ES-I3 (cell line): ENCODE data around the gene OR4C16.

ENCODE experiments used
- H3K36me3 ChIP-seq: 2 replicates; pipeline ENCODE4 v1.6.1; 2013; ENCODE audit warnings: mild to moderate bottlenecking, low read length, control low read depth, moderate library complexity; ENCODE audit not compliant: insufficient read depth
- H3K4me1 ChIP-seq: 2 replicates; pipeline ENCODE4 v1.6.1; 2013; ENCODE audit warnings: mild to moderate bottlenecking, control low read depth, low read length; ENCODE audit not compliant: insufficient read depth
- H3K9ac ChIP-seq: 2 replicates; pipeline ENCODE4 v1.6.1; 2013; ENCODE audit warnings: low read depth, mild to moderate bottlenecking, low read length, moderate library complexity
- H3K9me3 ChIP-seq: 2 replicates; pipeline ENCODE4 v1.6.1; 2013; ENCODE audit warnings: mild to moderate bottlenecking, low read length, moderate library complexity; ENCODE audit not compliant: control insufficient read depth, insufficient read depth

Gene OR4C16, protein sequence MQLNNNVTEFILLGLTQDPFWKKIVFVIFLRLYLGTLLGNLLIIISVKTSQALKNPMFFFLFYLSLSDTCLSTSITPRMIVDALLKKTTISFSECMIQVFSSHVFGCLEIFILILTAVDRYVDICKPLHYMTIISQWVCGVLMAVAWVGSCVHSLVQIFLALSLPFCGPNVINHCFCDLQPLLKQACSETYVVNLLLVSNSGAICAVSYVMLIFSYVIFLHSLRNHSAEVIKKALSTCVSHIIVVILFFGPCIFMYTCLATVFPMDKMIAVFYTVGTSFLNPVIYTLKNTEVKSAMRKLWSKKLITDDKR

DNA sequence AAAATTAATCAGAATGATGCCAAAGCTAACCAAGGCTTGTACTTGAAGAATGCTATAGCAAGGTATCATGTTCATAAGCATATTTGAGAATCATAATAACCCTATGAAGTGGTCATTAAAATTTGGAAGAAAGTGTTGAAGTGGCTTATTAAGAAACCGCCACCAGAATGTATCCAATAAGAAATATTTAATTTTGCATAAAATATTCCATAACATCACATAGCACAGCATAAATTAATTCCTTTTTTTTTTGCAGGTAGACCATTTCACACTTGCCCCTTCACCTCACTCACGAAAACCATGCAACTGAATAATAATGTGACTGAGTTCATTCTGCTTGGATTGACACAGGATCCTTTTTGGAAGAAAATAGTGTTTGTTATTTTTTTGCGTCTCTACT is at the start of gene OR4C16:
Gene OR4C16 (plus strand): TSS at position 301 of the 400 bp plus-strand sequence. CDS start 0 bp downstream, at position 301.
- H3K9me3 ChIP-seq, result peaks cover 8% of the 10 kb centered on the region; the same call in 1 of the 2 replicates

DNA sequence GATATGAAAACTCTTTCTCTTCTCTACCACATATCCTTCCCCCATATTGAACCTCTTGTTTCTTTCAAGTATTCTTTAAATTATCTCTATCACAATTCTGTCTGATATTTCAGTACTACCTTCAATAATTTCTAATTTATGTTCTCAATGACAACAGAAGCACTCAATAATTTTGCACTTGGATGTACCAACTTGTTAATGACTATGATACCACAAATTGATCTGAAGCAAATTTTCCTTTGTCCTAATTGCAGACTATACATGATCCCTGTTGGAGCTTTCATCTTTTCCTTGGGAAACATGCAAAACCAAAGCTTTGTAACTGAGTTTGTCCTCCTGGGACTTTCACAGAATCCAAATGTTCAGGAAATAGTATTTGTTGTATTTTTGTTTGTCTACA is 17.8 kb upstream of the OR4C16 start, which contains the start of gene OR4C15:
Gene OR4C15 (plus strand): TSS at position 301 of the 400 bp plus-strand sequence. CDS start 0 bp downstream, at position 301.
- no peak within 1 kb of the TSS for H3K9ac ChIP-seq
- no peaks in the 10 kb centered on the region for H3K4me1 ChIP-seq
- no peaks in the 10 kb centered on the region for H3K36me3 ChIP-seq
- H3K9me3 ChIP-seq, result peaks cover 3% of the 10 kb centered on the region; the same call in 1 of the 2 replicates

More for the DNA sequence above, at the start of gene OR4C16:
- H3K4me1 ChIP-seq, result no peaks in the 10 kb centered on the region
- no peaks in the 10 kb centered on the region for H3K36me3 ChIP-seq
- no peak within 1 kb of the TSS for H3K9ac ChIP-seq

DNA sequence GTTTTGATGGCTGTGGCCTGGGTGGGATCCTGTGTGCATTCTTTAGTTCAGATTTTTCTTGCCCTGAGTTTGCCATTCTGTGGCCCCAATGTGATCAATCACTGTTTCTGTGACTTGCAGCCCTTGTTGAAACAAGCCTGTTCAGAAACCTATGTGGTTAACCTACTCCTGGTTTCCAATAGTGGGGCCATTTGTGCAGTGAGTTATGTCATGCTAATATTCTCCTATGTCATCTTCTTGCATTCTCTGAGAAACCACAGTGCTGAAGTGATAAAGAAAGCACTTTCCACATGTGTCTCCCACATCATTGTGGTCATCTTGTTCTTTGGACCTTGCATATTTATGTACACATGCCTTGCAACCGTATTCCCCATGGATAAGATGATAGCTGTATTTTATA is 620 bp downstream of the OR4C16 start:
- H3K9ac ChIP-seq, result no peak overlapping the region
- H3K9me3 ChIP-seq, result peaks cover 8% of the 10 kb centered on the region; the same call in 1 of the 2 replicates
- H3K36me3 ChIP-seq, result no peaks in the 10 kb centered on the region
- no peaks in the 10 kb centered on the region for H3K4me1 ChIP-seq

DNA sequence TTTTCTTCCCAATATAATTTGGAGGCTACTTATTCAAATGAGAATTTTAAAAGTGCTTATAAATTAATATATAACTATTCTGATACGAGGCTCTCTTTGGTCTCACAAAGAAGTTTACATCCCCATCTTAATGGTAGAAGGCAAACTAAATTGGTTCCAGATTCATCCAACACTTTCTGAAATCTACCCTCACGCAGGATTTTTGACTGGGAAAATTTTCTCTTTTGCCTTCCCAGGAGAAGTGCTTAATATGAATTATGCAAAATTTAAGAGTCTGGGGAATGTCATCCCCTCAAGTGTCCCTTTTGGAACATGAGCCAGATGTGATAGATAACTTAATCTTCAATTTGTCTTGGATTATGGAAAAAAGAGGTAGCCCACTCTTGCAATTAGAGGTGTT is 35.6 kb downstream of the OR4C16 start, which contains the start of gene OR4C11:
Gene OR4C11 (minus strand): TSS at position 101 of the 400 bp plus-strand sequence. CDS start 3,272 bp downstream, outside the sequence.
- no peaks in the 10 kb centered on the region for H3K9me3 ChIP-seq
- no peaks in the 10 kb centered on the region for H3K4me1 ChIP-seq
- no peak within 1 kb of the TSS for H3K9ac ChIP-seq
- no peaks in the 10 kb centered on the region for H3K36me3 ChIP-seq
